T-cell (primary cell): Measurements from ENCODE around the gene SULF2. TPM values are rescaled to one million over a fixed set of nuclear protein-coding genes. Genes with fewer than 3 reads are reported as not detected.
A peak's percentile ranks its signal among the peaks of the same experiment; 100 is the strongest.

Source experiments
- ATAC-seq, 4 experiments: fragments of 200-7000 bp in 3 of 4; fragments of 150-1000 bp in 1 of 4; cut with Tn5 transposase; replicated peaks in 1 of 4; 1 replicate in 3 of 4; 2 replicates in 1 of 4; pipeline ENCODE4 v1.10.0; 2021; ENCODE audit warnings: moderate library complexity in 3 of 4, mild to moderate bottlenecking in 2 of 4, moderate number of reproducible peaks in 1 of 4
- CTCF ChIA-PET, 2 donors: fragments of 300-600 bp; sonication (Branson Sonifier 250); formaldehyde crosslinking; loops; one replicate each; lab custom pipeline; 2022; ENCODE audit warnings: antibody characterized with exemption in 2 of 2; lab: Charles Lee
- POLR2A ChIA-PET, 2 donors: fragments of 300-600 bp; sonication (Branson Sonifier 250); formaldehyde crosslinking; loops; one replicate each; lab custom pipeline; 2022; ENCODE audit warnings: antibody characterized with exemption in 2 of 2; lab: Charles Lee
- DNase-seq, 35 experiments: peaks; one replicate each; pipeline versions ENCODE4 v3.0.0 to v3.0.0-alpha.2; 2013 to 2023
- H3K27ac ChIP-seq: one replicate; pipeline ENCODE4 v1.5.1; 2013; ENCODE audit warnings: low read length
- H3K27me3 ChIP-seq, 2 experiments: replicated peaks in 1 of 2; 1 replicate in 1 of 2; 2 replicates in 1 of 2; pipeline versions ENCODE4 v1.6.1 to v1.7.0; 2013; ENCODE audit warnings: low read length in 1 of 2, mixed read lengths in 1 of 2; ENCODE audit not compliant: control insufficient read depth in 2 of 2, insufficient read depth in 2 of 2; ENCODE audit errors: extremely low read depth in 1 of 2
- H3K36me3 ChIP-seq, 2 donors: 1 replicate in 1 of 2; 2 replicates in 1 of 2; pipeline versions ENCODE4 v1.6.1 to v1.7.0; 2013; ENCODE audit warnings: low read length in 1 of 2; ENCODE audit not compliant: control insufficient read depth in 2 of 2, insufficient read depth in 1 of 2; ENCODE audit errors: extremely low read depth in 1 of 2
- H3K4me1 ChIP-seq, 2 experiments: 1 replicate in 1 of 2; 2 replicates in 1 of 2; pipeline versions ENCODE4 v1.6.1 to v1.7.0; 2013; ENCODE audit warnings: low read length in 2 of 2, mixed read lengths in 1 of 2; ENCODE audit not compliant: insufficient read depth in 2 of 2, control insufficient read depth in 1 of 2; ENCODE audit errors: extremely low read depth in 1 of 2
- H3K4me3 ChIP-seq, 2 donors: 1 replicate in 1 of 2; 2 replicates in 1 of 2; pipeline versions ENCODE4 v1.5.1 to v1.7.0; 2013; ENCODE audit warnings: mild to moderate bottlenecking in 2 of 2, low read length in 1 of 2, moderate library complexity in 1 of 2; ENCODE audit not compliant: control insufficient read depth in 1 of 2; ENCODE audit errors: extremely low read depth in 1 of 2
- H3K9me3 ChIP-seq: 2 replicates; pipeline ENCODE4 v1.7.0; 2013
- H3K27ac Mint-ChIP-seq, 2 donors: one replicate each; pipeline ENCODE4 v1.8.0; 2020 to 2021; ENCODE audit warnings: mild to moderate bottlenecking in 2 of 2, mixed read lengths in 2 of 2
- H3K27me3 Mint-ChIP-seq, 2 donors: one replicate each; pipeline ENCODE4 v1.8.0; 2021 to 2022; ENCODE audit warnings: mixed read lengths in 2 of 2
- H3K36me3 Mint-ChIP-seq: one replicate; pipeline ENCODE4 v1.8.0; 2021; ENCODE audit warnings: mixed read lengths
- H3K4me1 Mint-ChIP-seq, 3 donors: one replicate each; pipeline ENCODE4 v1.8.0; 2020 to 2022; ENCODE audit warnings: mixed read lengths in 3 of 3, mild to moderate bottlenecking in 1 of 3
- H3K4me3 Mint-ChIP-seq, 3 donors: one replicate each; pipeline ENCODE4 v1.8.0; 2020 to 2022; ENCODE audit warnings: mild to moderate bottlenecking in 3 of 3, mixed read lengths in 3 of 3, moderate library complexity in 3 of 3
- H3K9me3 Mint-ChIP-seq, 3 donors: one replicate each; pipeline ENCODE4 v1.8.0; 2020 to 2022; ENCODE audit warnings: mixed read lengths in 3 of 3
- WGBS: methylation state at CpG from one replicate; pipeline ENCODE4 v1.1.5; 2013; ENCODE audit warnings: missing lambda C conversion rate; ENCODE audit not compliant: insufficient coverage; 5-methylcytosine and 5-hydroxymethylcytosine counted together
- total RNA-seq, 35 experiments: library from RNA in 6 of 35; stranded (reverse) in 6 of 35; fragments of 120-200 nt in 1 of 35; gene quantifications; one replicate each; pipeline versions ENCODE4 v1.2.1 to v1.2.4 and lab custom pipeline; 2013 to 2026

The SULF2 gene
- total RNA-seq, 5 donors from 2014 or later (not counting 1 experiment from before 2014, with no cell fraction given), result 0.76 to 1.7 (median 1.3) TPM

- Histone ChIP-seq H3K27ac (peak overlapping the region; percentile 81), H3K4me3 (peak overlapping the region; percentile 29 to 49), H3K4me1 (peaks cover 15 to 36% of the 10 kb centered on the region in 2 experiments), H3K27me3 (peaks cover 0 to 4% of the 10 kb centered on the region in 2 experiments), H3K36me3 (no peaks in the 10 kb centered on the region), H3K9me3 (no peaks in the 10 kb centered on the region)
- Mint-ChIP-seq H3K27ac (peak overlapping the region; percentile 96 to 100), H3K27me3 (no peaks in the 10 kb centered on the region), H3K4me3 (peak overlapping the region; percentile 77 to 78 (median 78)), H3K36me3 (no peaks in the 10 kb centered on the region), H3K4me1 (peaks cover 34 to 49% (median 42%) of the 10 kb centered on the region in 3 donors), H3K9me3 (no peaks in the 10 kb centered on the region)
- POLR2A ChIA-PET, result no interaction called here
- ATAC-seq (peak; percentile 91 to 94 (median 93)), DNase-seq (peak; percentile 54 to 87 (median 75))
- CTCF ChIA-PET, result interaction anchor here (0.7 to 1.8 kb wide), 3 partner anchors 18 to 893 kb away, joined by 3 read pairs; no protein-coding TSS in a partner anchor
- 23% methylated on average over 16 of the region's 18 CpGs for WGBS
Observed at GRCh38 chr20:47727170-47727880, 58.0 kb downstream of the SULF2 start.

GRCh38 chr20:47726632-47727031 is 58.6 kb downstream of the SULF2 start:
- Mint-ChIP-seq H3K4me3 (peak overlapping the region in 1 of 3 donors; percentile 78), H3K9me3 (no peaks in the 10 kb centered on the region), H3K27ac (peak overlapping the region; percentile 96 to 100), H3K36me3 (no peaks in the 10 kb centered on the region), H3K4me1 (peaks cover 34 to 49% (median 42%) of the 10 kb centered on the region in 3 donors), H3K27me3 (no peaks in the 10 kb centered on the region)
- CTCF ChIA-PET, result interaction anchor here (1.1 to 1.8 kb wide), 2 partner anchors 17 to 894 kb away, joined by 3 read pairs; no protein-coding TSS in a partner anchor
- DNase-seq (no peak), ATAC-seq (no peak)
- WGBS, result 100% methylated on average over 1 of the region's 7 CpGs
- Histone ChIP-seq H3K27me3 (peaks cover 0 to 4% of the 10 kb centered on the region in 2 experiments), H3K4me3 (no peak overlapping the region), H3K36me3 (no peaks in the 10 kb centered on the region), H3K4me1 (peaks cover 15 to 36% of the 10 kb centered on the region in 2 experiments), H3K9me3 (no peaks in the 10 kb centered on the region), H3K27ac (peak overlapping the region; percentile 81)
- POLR2A ChIA-PET, result interaction anchor here in 1 of 2 donors (0.6 kb wide), 1 partner anchor 528 kb away, joined by 5 read pairs; no protein-coding TSS in a partner anchor

- Mint-ChIP-seq H3K36me3 (no peaks in the 10 kb centered on the region), H3K27me3 (no peaks in the 10 kb centered on the region), H3K4me3 (no peak overlapping the region), H3K9me3 (no peaks in the 10 kb centered on the region), H3K27ac (peak overlapping the region; percentile 70 to 100), H3K4me1 (peaks cover 34 to 49% (median 42%) of the 10 kb centered on the region in 3 donors)
- ChIA-PET POLR2A (no interaction called here), CTCF (interaction anchor here in 1 of 2 donors (0.6 to 1.0 kb wide), 2 partner anchors 711 to 895 kb away, joined by 6 to 9 read pairs; no protein-coding TSS in a partner anchor)
- Histone ChIP-seq H3K9me3 (no peaks in the 10 kb centered on the region), H3K27ac (no peak overlapping the region), H3K4me3 (no peak overlapping the region), H3K4me1 (peaks cover 15 to 36% of the 10 kb centered on the region in 2 experiments), H3K27me3 (peaks cover 0 to 4% of the 10 kb centered on the region in 2 experiments), H3K36me3 (no peaks in the 10 kb centered on the region)
- WGBS, result 72% methylated on average over 13 of the region's 18 CpGs
- DNase-seq, result peak; percentile 61 to 92 (median 81)
- ATAC-seq, result peak; percentile 57 to 71 (median 65)
Observed at GRCh38 chr20:47725248-47725973, 59.9 kb downstream of the SULF2 start.

- CTCF ChIA-PET, result interaction anchor here in 1 of 2 donors (0.6 to 1.0 kb wide), 2 partner anchors 711 to 896 kb away, joined by 6 to 9 read pairs; no protein-coding TSS in a partner anchor
- peak overlapping the region in 1 of 2 donors; percentile 2 for H3K27ac Mint-ChIP-seq
Observed at GRCh38 chr20:47724910-47725247, 60.4 kb downstream of the SULF2 start.

DNA sequence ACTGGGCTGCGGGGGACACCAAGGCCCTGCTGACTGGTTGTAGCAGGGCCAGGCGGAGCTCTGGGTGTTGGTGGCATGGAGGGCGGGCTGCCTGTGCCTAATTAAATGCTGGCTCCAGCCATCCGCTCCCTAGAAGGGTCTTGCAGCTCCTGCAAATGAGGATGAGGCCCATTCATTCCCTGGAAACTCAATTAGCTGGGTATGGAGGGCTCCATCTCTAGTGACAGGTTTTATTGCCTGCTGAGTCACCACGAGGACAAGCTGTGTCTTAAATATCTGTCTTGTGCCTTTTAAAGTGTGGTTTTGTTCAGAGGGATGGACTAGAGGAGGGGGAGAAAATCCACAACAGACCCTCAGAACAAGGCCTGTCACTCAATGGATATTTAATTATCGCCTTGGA is 60.9 kb downstream of the SULF2 start:
- Histone ChIP-seq H3K4me3 (no peak overlapping the region), H3K9me3 (no peaks in the 10 kb centered on the region), H3K4me1 (peaks cover 15 to 36% of the 10 kb centered on the region in 2 experiments), H3K27ac (no peak overlapping the region), H3K36me3 (no peaks in the 10 kb centered on the region), H3K27me3 (peaks cover 0 to 4% of the 10 kb centered on the region in 2 experiments)
- ChIA-PET POLR2A (no interaction called here), CTCF (no interaction called here)
- Mint-ChIP-seq H3K4me1 (peaks cover 31 to 44% (median 36%) of the 10 kb centered on the region in 3 donors), H3K4me3 (no peak overlapping the region), H3K27me3 (no peaks in the 10 kb centered on the region), H3K27ac (no peak overlapping the region), H3K9me3 (no peaks in the 10 kb centered on the region), H3K36me3 (no peaks in the 10 kb centered on the region)
- DNase-seq (no peak), ATAC-seq (no peak)
- WGBS, result 69% methylated on average over 3 of the region's 6 CpGs

More at GRCh38 chr20:47724910-47725247, 60.4 kb downstream of the SULF2 start:
- H3K4me1 ChIP-seq, result peaks cover 15 to 36% of the 10 kb centered on the region in 2 experiments
- H3K27me3 ChIP-seq, result peaks cover 0 to 4% of the 10 kb centered on the region in 2 experiments
- H3K9me3 Mint-ChIP-seq, result no peaks in the 10 kb centered on the region
- H3K36me3 Mint-ChIP-seq, result no peaks in the 10 kb centered on the region
- ATAC-seq, result no peak
- DNase-seq, result no peak
- no peak overlapping the region for H3K27ac ChIP-seq
- no peaks in the 10 kb centered on the region for H3K27me3 Mint-ChIP-seq
- H3K4me3 ChIP-seq, result no peak overlapping the region
- H3K9me3 ChIP-seq, result no peaks in the 10 kb centered on the region
- peaks cover 34 to 49% (median 41%) of the 10 kb centered on the region in 3 donors for H3K4me1 Mint-ChIP-seq
- POLR2A ChIA-PET, result no interaction called here
- no peak overlapping the region for H3K4me3 Mint-ChIP-seq
- WGBS, result 100% methylated on average over 2 of the region's 5 CpGs
- H3K36me3 ChIP-seq, result no peaks in the 10 kb centered on the region

- H3K4me1 ChIP-seq, result peaks cover 14 to 27% of the 10 kb centered on the region in 2 experiments
- no peaks in the 10 kb centered on the region for H3K36me3 ChIP-seq
- DNase-seq (no peak), ATAC-seq (no peak)
- H3K9me3 ChIP-seq, result no peaks in the 10 kb centered on the region
- Mint-ChIP-seq H3K36me3 (no peaks in the 10 kb centered on the region), H3K4me1 (peaks cover 21 to 34% (median 27%) of the 10 kb centered on the region in 3 donors), H3K27ac (no peak overlapping the region), H3K27me3 (peaks cover 0 to 2% of the 10 kb centered on the region in 2 donors), H3K9me3 (no peaks in the 10 kb centered on the region), H3K4me3 (no peak overlapping the region)
- CTCF ChIA-PET, result no interaction called here
- POLR2A ChIA-PET, result no interaction called here
- peaks cover 0 to 4% of the 10 kb centered on the region in 2 experiments for H3K27me3 ChIP-seq
- no peak overlapping the region for H3K27ac ChIP-seq
- H3K4me3 ChIP-seq, result no peak overlapping the region
- WGBS, result 55% methylated on average over 10 of the region's 11 CpGs
Observed at GRCh38 chr20:47723322-47723721, 62.0 kb downstream of the SULF2 start.
